Adipose tissue (tissue), 3 donors: ENCODE measurements around the gene ATP5ME. TPM values are rescaled to one million over a fixed set of nuclear protein-coding genes. Genes with fewer than 3 reads are reported as not detected.

Source experiments
- H3K27ac ChIP-seq: one replicate; pipeline ENCODE4 v1.5.1; 2013; ENCODE audit warnings: low read depth, low read length
- WGBS, 3 donors: extraction: QIAGEN DNeasy Blood & Tissue Kit; methylation state at CpG; one replicate each; pipeline ENCODE4 v1.1.7; 2013; 5-methylcytosine and 5-hydroxymethylcytosine counted together
- polyA plus RNA-seq, 3 donors: library from polyadenylated mRNA; stranded (reverse); fragments of 200-250 nt; gene quantifications; one replicate each; pipeline ENCODE4 v1.2.3, GENCODE V29; 2013
- donor health status: healthy with polysubstance abuse.
- donor health status: Bipolar disorder and iron deficiency.
- donor health status: healthy.

Gene ATP5ME
- 100 to 1,000 TPM; 262 to 586 (median 547) TPM for polyA plus RNA-seq

- no peak within 1 kb of the TSS for H3K27ac ChIP-seq
- 0% methylated on average over 67 to 84 of the region's 84 CpGs for WGBS, 3 donors
Observed at GRCh38 chr4:674172-675035, at the start of gene ATP5ME, which contains the start of gene MYL5. Gene ATP5ME, minus strand, starts transcription at chr4:674276. Its CDS starts 29 bp downstream, at chr4:674247. Gene MYL5, plus strand, starts transcription at chr4:674542. Its CDS starts 3,485 bp downstream, at chr4:678027.

GRCh38 chr4:722851-723360 lies 48.8 kb upstream of the ATP5ME start:
- no peak overlapping the region for H3K27ac ChIP-seq
- 97 to 98% (median 98%) methylated on average over 60 to 61 of the region's 61 CpGs for WGBS, 3 donors

GRCh38 chr4:722169-722725 lies 48.2 kb upstream of the ATP5ME start:
- no peak overlapping the region for H3K27ac ChIP-seq
- 94 to 95% (median 95%) methylated on average over 35 to 47 of the region's 47 CpGs for whole genome bisulfite sequencing, 3 donors

GRCh38 chr4:721261-722168 lies 47.4 kb upstream of the ATP5ME start:
- whole genome bisulfite sequencing, 3 donors: 56 to 78% (median 68%) methylated on average over 31 of the region's 31 CpGs
- no peak overlapping the region for H3K27ac ChIP-seq

GRCh38 chr4:720111-720860 lies 46.2 kb upstream of the ATP5ME start:
- WGBS, 3 donors: 95 to 96% (median 95%) methylated on average over 58 to 59 of the region's 59 CpGs
- no peak overlapping the region for H3K27ac ChIP-seq

- 79 to 87% (median 81%) methylated on average over 8 of the region's 8 CpGs for WGBS, 3 donors
- H3K27ac ChIP-seq: no peak overlapping the region
Observed at GRCh38 chr4:718460-718859, 44.4 kb upstream of the ATP5ME start.

- WGBS, 3 donors: 85 to 90% (median 88%) methylated on average over 34 of the region's 34 CpGs
- H3K27ac ChIP-seq: no peak overlapping the region
Observed at GRCh38 chr4:717601-718320, 43.7 kb upstream of the ATP5ME start.

GRCh38 chr4:714087-714486 lies 40.0 kb upstream of the ATP5ME start:
- no peak overlapping the region for H3K27ac ChIP-seq
- 90 to 92% (median 91%) methylated on average over 18 of the region's 18 CpGs for WGBS, 3 donors

- 78 to 83% (median 79%) methylated on average over 9 of the region's 9 CpGs for WGBS, 3 donors
- no peak overlapping the region for H3K27ac ChIP-seq
Observed at GRCh38 chr4:712916-713632, 39.0 kb upstream of the ATP5ME start.

- 62 to 78% (median 69%) methylated on average over 3 of the region's 3 CpGs for WGBS, 3 donors
- no peak overlapping the region for H3K27ac ChIP-seq
Observed at GRCh38 chr4:712093-712492, 38.0 kb upstream of the ATP5ME start.

- WGBS, 3 donors: 88 to 91% (median 91%) methylated on average over 13 of the region's 13 CpGs
- no peak overlapping the region for H3K27ac ChIP-seq
Observed at GRCh38 chr4:710916-711315, 36.8 kb upstream of the ATP5ME start.

GRCh38 chr4:710116-710515 lies 36.0 kb upstream of the ATP5ME start:
- 57 to 73% (median 70%) methylated on average over 9 of the region's 9 CpGs for WGBS, 3 donors
- no peak overlapping the region for H3K27ac ChIP-seq

- no peak overlapping the region for H3K27ac ChIP-seq
- WGBS, 3 donors: 77 to 97% (median 83%) methylated on average over 6 of the region's 6 CpGs
Observed at GRCh38 chr4:709348-709747, 35.3 kb upstream of the ATP5ME start.

- no peak overlapping the region for H3K27ac ChIP-seq
- 68 to 77% (median 70%) methylated on average over 6 of the region's 6 CpGs for WGBS, 3 donors
Observed at GRCh38 chr4:708631-708933, 34.5 kb upstream of the ATP5ME start.

GRCh38 chr4:707929-708630 lies 34.0 kb upstream of the ATP5ME start:
- 80 to 91% (median 89%) methylated on average over 7 to 11 of the region's 11 CpGs for WGBS, 3 donors
- H3K27ac ChIP-seq: no peak overlapping the region

GRCh38 chr4:706834-707598 lies 32.9 kb upstream of the ATP5ME start:
- 41 to 66% (median 51%) methylated on average over 16 to 21 of the region's 21 CpGs for WGBS, 3 donors
- H3K27ac ChIP-seq: no peak overlapping the region
